Medulla oblongata (tissue), 1 donor: Measurements from ENCODE around the gene TAF11L12.
"Not testable (repeated sequence)": the region's sequence is repeated elsewhere in the genome, so short reads cannot be mapped to it uniquely, and the experiment has no call there.

Source experiments
- DNase-seq: peaks from one replicate; pipeline ENCODE4 v3.0.0-alpha.2; 2015; ENCODE audit errors: extremely low spot score

Gene TAF11L12

DNA sequence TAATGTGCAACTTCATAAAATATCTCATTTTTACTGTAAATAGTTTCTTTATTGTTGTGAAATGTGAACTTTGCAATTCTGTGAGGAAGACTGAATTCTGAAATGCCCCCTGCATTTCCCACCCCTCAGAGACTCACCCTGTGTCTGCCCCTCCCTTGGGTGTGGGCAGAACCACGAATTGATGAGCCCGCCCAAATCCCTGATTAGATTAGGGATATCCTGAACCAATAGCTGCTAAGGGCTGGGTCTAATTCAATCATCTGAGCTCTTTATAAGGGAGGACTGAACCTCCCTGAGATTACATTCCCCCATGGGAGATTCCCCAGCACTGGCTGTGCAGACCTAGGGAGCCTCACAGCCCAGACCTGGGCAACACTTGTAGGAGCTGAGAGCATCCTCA, at the start of gene TAF11L12:
Gene TAF11L12 (plus strand): TSS at position 301 of the 400 bp plus-strand sequence.
- not testable (repeated sequence) for DNase-seq

DNA sequence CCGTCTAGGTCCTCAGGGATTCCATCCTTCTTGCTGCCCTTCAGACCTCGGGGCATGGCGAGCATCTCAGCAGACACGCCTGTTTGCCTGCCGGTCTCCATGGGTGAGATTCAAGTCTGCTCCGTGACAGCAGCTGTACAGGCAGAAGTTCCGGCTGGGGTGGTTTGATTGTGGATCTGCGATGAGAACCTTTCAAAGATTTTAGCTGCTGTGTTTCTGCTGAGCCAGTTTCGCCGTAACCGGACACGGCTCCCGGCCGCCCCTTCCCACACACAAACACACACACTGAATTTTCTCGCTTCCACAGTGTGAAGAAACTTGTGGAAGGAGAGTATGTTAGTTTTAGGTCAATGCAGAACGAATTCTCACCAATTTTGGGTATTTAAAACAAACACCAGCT, 24.5 kb upstream of the TAF11L12 start, which contains the start of gene TAF11L7:
Gene TAF11L7 (minus strand): TSS at position 101 of the 400 bp plus-strand sequence.
- not testable (repeated sequence) for DNase-seq

DNA sequence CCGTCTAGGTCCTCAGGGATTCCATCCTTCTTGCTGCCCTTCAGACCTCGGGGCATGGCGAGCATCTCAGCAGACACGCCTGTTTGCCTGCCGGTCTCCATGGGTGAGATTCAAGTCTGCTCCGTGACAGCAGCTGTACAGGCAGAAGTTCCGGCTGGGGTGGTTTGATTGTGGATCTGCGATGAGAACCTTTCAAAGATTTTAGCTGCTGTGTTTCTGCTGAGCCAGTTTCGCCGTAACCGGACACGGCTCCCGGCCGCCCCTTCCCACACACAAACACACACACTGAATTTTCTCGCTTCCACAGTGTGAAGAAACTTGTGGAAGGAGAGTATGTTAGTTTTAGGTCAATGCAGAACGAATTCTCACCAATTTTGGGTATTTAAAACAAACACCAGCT, 19.3 kb upstream of the TAF11L12 start, which contains the start of gene TAF11L8:
Gene TAF11L8 (minus strand): TSS at position 101 of the 400 bp plus-strand sequence.
- not testable (repeated sequence) for DNase-seq

DNA sequence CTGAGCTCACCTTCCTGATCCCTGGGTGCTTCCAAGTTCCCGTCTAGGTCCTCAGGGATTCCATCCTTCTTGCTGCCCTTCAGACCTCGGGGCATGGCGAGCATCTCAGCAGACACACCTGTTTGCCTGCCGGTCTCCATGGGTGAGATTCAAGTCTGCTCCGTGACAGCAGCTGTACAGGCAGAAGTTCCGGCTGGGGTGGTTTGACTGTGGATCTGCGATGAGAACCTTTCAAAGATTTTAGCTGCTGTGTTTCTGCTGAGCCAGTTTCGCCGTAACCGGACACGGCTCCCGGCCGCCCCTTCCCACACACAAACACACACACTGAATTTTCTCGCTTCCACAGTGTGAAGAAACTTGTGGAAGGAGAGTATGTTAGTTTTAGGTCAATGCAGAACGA, 15.9 kb upstream of the TAF11L12 start, which contains the start of gene TAF11L9:
Gene TAF11L9 (minus strand): TSS at position 140 of the 400 bp plus-strand sequence.
- DNase-seq: not testable (repeated sequence)

DNA sequence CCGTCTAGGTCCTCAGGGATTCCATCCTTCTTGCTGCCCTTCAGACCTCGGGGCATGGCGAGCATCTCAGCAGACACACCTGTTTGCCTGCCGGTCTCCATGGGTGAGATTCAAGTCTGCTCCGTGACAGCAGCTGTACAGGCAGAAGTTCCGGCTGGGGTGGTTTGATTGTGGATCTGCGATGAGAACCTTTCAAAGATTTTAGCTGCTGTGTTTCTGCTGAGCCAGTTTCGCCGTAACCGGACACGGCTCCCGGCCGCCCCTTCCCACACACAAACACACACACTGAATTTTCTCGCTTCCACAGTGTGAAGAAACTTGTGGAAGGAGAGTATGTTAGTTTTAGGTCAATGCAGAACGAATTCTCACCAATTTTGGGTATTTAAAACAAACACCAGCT, 12.5 kb upstream of the TAF11L12 start, which contains the start of gene TAF11L10:
Gene TAF11L10 (minus strand): TSS at position 101 of the 400 bp plus-strand sequence.
- DNase-seq: not testable (repeated sequence)

DNA sequence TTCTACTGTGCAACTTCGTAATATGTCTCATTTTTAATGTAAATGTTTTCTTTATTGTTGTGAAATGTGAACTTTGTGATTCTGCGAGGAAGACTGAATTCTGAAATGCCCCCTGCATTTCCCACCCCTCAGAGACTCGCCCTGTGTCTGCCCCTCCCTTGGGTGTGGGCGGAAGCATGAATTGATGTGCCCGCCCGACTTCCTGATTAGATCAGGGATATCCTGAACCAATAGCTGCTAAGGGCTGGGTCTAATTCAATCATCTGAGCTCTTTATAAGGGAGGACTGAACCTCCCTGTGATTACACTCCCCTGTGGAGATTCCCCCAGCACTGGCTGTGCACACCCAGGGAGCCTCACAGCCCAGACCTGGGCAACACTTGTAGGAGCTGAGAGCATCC, 6.3 kb upstream of the TAF11L12 start, which contains the start of gene TAF11L11:
Gene TAF11L11 (plus strand): TSS at position 304 of the 400 bp plus-strand sequence.
- not testable (repeated sequence) for DNase-seq

DNA sequence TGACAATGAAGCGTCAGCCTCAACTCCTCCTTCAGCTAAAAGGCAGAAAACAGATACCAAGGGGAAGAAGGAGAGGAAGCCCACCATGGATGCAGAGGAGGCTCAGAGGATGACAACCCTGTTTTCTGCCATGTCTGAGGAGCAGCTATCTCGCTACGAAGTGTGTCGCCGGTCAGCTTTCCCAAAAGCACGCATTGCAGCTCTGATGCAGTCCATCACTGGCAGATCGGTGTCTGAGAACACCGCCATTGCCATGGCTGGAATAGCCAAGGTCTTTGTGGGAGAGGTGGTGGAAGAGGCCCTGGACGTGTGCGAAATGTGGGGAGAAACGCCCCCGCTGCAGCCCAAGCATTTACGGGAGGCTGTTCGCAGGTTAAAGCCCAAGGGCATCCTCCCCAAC, 5.2 kb upstream of the TAF11L12 start:
- no peak for DNase-seq

DNA sequence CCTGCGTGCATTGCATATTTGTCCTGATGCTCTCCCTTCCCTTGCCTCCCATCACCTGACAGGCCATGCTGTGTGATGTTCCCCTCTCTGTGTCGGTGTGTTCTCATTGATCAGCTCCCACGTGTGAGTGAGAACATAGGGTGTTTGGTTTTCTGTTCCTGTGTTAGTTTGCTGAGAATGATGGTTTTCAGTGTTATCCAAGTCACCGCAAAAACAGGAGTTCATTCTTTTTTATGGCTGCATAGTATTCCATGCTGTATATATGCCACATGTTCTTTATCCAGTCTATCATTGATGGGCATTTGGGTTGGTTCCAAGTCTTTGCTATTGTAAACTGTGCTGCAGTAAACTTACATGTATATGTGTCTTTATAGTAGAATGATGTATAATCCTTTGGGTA, 2.7 kb upstream of the TAF11L12 start:
- DNase-seq: not testable (repeated sequence)

DNA sequence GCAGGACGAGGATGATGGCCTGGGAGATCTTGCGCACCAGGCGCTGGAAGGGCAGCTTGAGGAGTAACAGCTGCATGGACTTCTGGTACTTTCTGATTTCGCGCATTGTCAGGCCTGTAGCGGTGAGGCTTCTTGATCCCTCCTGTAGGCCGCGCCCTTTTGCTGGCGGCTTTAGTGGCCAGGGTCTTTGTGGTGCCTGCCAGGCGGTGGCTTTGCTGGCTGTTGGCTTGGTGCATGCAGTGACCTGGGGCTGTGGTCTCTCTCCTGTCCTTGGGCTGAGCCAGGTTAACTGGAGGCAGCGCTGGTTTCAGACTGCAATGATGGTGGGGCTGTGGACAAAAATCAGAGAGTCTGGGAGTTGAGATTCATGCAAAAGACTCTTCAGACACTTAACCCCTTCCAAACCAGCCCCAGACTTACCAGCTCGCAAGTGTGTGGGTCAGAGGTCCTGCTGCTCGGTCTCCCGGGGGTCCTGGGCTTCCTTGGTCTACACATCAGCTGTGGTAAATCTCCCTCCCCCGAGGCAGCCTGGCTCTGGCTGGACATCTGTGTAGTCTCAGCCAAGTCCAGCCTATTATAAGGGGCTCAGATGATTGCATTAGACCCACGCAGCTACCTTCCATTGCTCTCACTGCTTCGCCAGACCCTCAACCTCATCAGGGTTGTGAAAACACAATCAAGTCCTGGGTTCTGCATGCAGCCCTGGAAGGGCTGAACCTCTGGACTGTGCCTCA, 4.8 kb downstream of the TAF11L12 start:
- no peak for DNase-seq

DNA sequence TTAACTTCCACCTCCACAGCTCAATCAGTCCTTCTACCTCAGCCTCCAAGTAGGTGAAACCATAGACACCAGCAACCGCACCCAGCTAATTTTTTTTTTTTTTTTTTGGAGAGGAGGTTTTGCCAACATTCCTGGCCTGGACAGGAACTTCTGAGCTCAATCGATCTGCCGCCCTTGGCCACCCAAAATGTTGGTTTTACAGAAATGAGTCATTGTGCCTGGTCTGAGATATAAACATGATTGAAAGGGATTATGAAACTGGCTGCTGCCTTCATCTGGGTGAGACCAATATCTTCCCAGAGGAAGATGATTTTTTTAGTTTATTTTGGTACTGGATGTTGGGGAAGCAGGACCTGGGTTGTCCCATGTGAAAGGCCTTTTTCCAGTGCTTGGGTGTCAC, 9.2 kb downstream of the TAF11L12 start:
- DNase-seq: no peak

DNA sequence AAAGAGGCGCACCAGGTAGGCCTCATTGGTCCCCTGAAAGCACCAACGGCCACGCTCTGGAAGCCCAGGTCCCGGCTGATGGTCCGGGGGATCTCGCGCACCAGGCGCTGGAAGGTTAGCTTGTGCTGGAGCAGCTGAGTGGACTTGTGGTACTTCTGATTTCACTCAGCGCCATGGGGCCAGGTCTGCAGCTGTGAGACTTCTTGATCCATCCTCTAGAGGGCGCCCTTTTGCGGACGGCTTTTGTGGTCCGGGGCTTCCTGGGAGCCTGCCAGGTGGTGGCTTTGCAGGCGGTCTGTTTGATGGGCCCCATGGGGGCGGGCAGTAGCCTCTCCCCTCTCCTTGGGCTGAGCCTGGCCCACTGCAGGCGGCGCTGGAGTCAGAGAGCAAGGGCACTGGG, 10.4 kb downstream of the TAF11L12 start:
- DNase-seq: no peak

DNA sequence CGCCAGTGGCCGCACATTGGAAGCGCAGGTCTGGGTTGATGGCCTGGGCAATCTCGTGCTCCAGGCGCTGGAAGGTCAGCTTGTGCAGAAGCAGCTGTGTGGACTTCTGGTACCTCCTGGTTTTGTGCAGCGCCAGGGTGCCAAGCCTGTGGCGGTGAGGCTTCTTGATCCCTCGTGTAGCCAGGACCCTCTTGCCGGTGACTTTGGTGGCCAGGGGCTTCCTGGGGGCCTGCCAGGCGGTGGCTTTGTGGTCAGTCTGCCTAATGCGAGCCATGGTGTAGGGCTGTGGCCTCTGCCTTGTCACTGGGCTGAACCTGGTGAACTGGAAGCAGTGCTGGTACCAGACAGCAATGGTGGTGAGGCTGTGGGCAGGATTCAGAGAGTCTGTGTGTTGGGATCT, 15.5 kb downstream of the TAF11L12 start:
- no peak for DNase-seq

DNA sequence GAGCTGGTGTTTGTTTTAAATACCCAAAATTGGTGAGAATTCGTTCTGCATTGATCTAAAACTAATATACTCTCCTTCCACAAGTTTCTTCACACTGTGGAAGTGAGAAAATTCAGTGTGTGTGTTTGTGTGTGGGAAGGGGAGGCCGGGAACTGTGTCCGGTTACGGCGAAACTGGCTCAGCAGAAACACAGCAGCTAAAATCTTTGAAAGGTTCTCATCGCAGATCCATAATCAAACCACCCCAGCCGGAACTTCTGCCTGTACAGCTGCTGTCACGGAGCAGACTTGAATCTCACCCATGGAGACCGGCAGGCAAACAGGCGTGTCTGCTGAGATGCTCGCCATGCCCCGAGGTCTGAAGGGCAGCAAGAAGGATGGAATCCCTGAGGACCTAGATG, 21.6 kb downstream of the TAF11L12 start, which contains the start of gene TAF11L13:
Gene TAF11L13 (plus strand): TSS at position 301 of the 400 bp plus-strand sequence.
- not testable (repeated sequence) for DNase-seq

DNA sequence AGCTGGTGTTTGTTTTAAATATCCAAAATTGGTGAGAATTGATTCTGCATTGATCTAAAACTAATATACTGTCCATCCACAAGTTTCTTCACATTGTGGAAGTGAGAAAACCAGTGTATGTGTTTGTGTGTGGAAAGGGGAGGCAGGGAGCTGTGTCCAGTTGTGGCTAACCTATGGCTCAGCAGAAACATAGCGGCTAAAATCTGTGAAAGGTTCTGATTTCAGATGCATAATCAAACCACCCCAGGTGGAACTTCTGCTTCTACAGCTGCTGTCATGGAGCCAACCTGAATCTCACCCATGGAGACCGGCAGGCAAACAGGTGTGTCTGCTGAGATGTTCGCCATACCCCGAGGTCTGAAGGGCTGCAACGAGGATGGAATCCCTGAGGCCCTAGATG, 24.0 kb downstream of the TAF11L12 start, which contains the start of gene TAF11L14:
Gene TAF11L14 (plus strand): TSS at position 301 of the 400 bp plus-strand sequence.
- DNase-seq: no peak

DNA sequence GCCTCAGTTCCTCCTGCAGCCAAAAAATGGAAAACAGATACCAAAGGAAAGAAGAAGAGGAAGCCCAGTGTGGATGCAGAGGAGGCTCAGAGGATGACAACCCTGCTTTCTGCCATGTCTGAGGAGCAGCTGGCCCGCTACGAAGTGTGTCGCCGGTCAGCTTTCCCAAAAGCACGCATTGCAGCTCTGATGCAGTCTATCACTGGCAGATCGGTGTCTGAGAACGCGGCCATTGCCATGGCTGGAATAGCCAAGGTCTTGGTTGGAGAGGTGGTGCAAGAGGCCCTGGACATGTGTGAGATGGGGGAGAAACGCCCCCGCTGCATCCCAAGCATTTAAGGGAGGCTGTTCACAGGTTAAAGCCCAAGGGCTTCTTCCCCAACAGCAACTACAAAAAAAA, 39.0 kb downstream of the TAF11L12 start:
- DNase-seq: not testable (repeated sequence)

DNA sequence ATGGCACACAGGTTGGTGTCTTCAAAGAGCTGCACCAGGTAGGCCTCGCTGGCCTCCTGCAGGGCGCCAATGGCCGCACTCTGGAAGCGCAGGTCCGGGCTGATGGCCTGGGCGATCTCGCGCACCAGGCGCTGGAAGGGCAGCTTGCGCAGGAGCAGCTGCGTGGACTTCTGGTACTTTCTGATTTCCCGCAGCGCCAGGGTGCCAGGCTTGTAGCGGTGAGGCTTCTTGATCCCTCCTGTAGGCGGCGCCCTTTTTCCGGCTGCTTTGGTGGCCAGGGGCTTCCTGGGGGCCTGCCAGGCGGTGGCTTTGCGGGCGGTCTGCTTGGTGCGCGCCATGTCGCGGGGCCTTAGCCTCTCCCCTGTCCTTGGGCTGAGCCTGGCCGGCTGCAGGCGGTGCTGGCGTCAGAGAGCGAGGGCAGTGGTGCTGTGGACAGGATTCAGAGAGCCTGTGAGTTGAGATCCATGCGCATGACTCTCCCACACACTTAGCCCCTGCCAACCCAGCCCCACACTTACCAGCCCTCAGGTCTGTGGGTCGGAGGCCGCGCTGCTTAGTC, 45.1 kb downstream of the TAF11L12 start:
- not testable (repeated sequence) for DNase-seq

DNA sequence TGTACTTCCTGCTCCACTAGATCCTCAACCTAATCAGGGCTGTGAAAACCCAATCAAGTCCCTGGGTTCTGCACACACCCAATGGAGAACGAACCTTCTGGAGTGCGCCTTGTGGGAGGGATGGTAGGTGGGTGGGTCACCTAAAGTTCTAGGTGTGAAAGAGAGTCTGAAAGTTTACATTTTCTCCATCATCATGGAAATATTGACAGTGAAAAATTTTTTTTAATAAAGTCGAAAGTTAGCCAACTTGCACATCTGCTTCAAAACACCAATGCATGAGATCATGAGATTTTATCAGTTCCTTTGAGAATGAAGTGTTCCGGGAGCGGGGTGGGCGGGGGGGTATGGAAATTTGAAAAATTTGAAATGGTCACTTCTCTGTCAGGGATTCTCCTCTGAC, 45.7 kb downstream of the TAF11L12 start:
- DNase-seq: no peak
